Stimulated activated CD4-positive, alpha-beta T cell treated with anti-CD3 and anti-CD28 coated beads, Interleukin-2, amount 100 ng/mL, for 24 hours (primary cell): ENCODE results near the gene PTHLH.

ENCODE experiments used
- DNase-seq, 2 donors: peaks; one replicate each; pipeline ENCODE4 v3.0.0-alpha.2; 2020

PTHLH gene

GRCh38 chr12:27973487-27973890, 956 bp upstream of the PTHLH start:
- DNase-seq, result no peak

GRCh38 chr12:27971606-27972005, 927 bp downstream of the PTHLH start:
- no peak for DNase-seq

- no peak for DNase-seq
Observed at GRCh38 chr12:27971121-27971489, 1.4 kb downstream of the PTHLH start.

GRCh38 chr12:27970401-27971120, 2.0 kb downstream of the PTHLH start:
- DNase-seq, result peak in 1 of 2 donors; percentile 3

GRCh38 chr12:27969624-27970400, 2.7 kb downstream of the PTHLH start:
- DNase-seq, result peak; percentile 58 to 72

- peak in 1 of 2 donors; percentile 12 for DNase-seq
Observed at GRCh38 chr12:27968972-27969623, 3.4 kb downstream of the PTHLH start.

- no peak for DNase-seq
Observed at GRCh38 chr12:27967551-27968054, 4.9 kb downstream of the PTHLH start.

GRCh38 chr12:27966870-27967269, 5.7 kb downstream of the PTHLH start:
- no peak for DNase-seq

- DNase-seq, result no peak
Observed at GRCh38 chr12:27965966-27966365, 6.6 kb downstream of the PTHLH start.

GRCh38 chr12:27965411-27965810, 7.1 kb downstream of the PTHLH start:
- DNase-seq, result no peak

- DNase-seq, result no peak
Observed at GRCh38 chr12:27964123-27964522, 8.4 kb downstream of the PTHLH start.

GRCh38 chr12:27960821-27961220, 11.7 kb downstream of the PTHLH start:
- DNase-seq, result no peak

- no peak for DNase-seq
Observed at GRCh38 chr12:27958675-27959074, 13.9 kb downstream of the PTHLH start.

GRCh38 chr12:27957366-27957765, 15.2 kb downstream of the PTHLH start:
- DNase-seq, result no peak

GRCh38 chr12:27953817-27954216, 18.7 kb downstream of the PTHLH start:
- DNase-seq, result no peak

GRCh38 chr12:27953348-27953747, 19.2 kb downstream of the PTHLH start:
- DNase-seq, result no peak

- DNase-seq, result no peak
Observed at GRCh38 chr12:27952510-27952909, 20.0 kb downstream of the PTHLH start.

- no peak for DNase-seq
Observed at GRCh38 chr12:27951898-27952297, 20.6 kb downstream of the PTHLH start.

- no peak for DNase-seq
Observed at GRCh38 chr12:27946421-27946820, 26.1 kb downstream of the PTHLH start.

GRCh38 chr12:27940756-27941402, 31.7 kb downstream of the PTHLH start:
- peak; percentile 81 to 83 for DNase-seq

- DNase-seq, result no peak
Observed at GRCh38 chr12:27940245-27940644, 32.3 kb downstream of the PTHLH start.

GRCh38 chr12:27937768-27938167, 34.8 kb downstream of the PTHLH start:
- no peak for DNase-seq

- DNase-seq, result no peak
Observed at GRCh38 chr12:27936196-27936595, 36.3 kb downstream of the PTHLH start.
